ENCODE measurements around the gene NR1D2.

The NR1D2 gene

DNA sequence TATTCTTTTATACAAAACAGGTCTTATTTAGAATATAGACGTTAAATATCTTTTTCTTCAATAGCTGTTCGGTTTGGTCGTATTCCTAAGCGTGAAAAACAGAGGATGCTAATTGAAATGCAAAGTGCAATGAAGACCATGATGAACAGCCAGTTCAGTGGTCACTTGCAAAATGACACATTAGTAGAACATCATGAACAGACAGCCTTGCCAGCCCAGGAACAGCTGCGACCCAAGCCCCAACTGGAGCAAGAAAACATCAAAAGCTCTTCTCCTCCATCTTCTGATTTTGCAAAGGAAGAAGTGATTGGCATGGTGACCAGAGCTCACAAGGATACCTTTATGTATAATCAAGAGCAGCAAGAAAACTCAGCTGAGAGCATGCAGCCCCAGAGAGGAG lies 16.8 kb downstream of the NR1D2 start:
- in situ Hi-C loops (cut with MboI; ENCODE audit: low sequenced_read_pairs) = no loop called here

DNA sequence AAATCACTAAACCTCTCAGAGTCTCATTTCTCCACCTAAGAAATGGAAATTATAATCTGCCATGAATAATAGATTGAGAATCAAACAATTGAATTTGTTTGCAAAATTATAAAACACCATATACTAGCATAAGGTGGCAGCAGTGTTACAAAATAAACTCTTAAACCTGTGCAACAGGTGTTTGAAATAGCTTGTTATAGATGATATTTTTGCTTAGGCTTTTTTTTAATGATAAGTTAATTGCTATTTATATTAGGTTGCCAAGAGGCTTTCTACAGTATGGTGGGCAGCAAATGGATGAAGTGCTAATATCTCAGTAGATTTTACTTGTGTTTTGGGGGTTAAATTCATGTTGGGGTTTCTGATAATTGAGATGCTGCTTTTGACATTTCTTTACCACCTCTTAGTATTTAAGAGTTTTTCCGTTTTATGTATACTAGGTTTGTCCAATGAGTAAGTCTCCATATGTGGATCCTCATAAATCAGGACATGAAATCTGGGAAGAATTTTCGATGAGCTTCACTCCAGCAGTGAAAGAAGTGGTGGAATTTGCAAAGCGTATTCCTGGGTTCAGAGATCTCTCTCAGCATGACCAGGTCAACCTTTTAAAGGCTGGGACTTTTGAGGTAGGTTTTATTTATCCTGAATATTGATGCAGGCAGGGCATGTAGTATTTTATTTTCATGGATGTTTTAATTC lies 19.6 kb downstream of the NR1D2 start:
- in situ Hi-C loops (cut with MboI; ENCODE audit: low sequenced_read_pairs) = no loop called here

DNA sequence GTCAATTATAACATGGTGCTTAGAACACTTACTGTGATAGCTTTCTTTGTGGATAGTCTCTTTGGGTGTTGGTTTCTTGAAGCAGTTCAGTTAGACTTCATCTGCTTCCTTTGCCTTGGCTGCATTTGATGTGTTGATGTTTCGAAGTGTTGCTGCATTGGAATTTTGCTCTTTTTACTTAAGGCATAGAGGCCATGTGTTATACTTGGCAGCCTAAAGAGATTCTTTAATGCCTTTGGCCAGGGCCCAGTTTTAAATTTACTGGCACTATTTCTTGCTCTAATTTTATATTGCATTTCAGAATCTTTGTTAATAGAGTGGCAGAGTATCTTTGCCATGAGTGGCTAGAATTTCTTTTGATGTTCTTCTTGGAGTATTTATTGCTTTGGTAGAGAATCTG lies 21.2 kb downstream of the NR1D2 start:
- in situ Hi-C loops (cut with MboI; ENCODE audit: low sequenced_read_pairs) = no loop called here

DNA sequence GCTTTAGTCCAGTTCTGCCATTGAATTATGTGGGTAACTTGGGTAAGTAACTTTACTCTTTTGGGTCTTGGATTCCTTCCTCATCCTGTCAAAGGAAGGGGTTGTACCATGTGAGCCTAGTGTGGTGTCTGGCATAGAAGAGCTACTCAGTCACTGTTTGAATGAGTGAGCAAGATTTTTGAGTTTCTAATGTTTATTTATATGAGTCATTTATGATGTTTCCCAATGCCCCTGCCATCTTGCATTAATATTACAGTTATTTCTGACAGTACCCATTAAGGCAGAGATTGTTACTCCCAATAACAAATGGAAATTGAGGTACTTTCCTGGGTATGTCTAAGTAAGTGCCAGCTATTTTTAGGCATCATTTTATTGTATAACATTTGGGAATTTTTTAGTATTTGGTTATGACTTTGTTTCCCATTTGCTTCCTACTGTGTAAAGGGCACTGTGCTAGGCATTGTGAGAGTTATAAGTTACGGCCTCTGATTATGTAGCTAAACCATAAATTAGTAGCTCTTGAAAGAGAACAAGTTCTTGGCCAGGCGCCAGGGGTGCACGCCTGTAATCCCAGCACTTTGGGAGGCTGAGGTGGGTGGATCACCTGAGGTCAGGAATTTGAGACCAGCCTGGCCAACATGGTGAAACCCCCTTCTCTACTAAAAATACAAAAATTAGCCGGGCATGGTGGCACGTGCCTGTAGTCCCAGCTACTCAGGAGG lies 23.5 kb downstream of the NR1D2 start:
- in situ Hi-C loops (cut with MboI; ENCODE audit: low sequenced_read_pairs) = no loop called here

DNA sequence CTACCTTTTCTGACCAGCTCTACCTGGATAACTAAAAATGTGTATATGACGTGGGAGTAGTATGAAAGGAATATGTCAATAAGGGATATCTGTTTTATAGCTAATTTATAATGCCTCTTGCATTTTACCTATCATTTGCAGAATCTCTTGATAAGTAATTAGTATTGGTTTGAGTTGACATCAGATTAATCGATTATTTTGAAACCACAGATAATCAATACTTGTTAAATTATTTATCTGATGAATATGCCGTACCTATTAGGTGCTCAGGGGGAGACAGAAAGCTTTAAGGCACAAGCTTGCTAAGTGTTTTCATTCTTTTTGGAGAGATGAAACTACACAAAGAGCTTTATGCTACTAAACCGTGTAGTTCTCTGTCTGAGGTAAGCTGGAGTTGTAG lies 24.3 kb downstream of the NR1D2 start:
- in situ Hi-C loops (cut with MboI; ENCODE audit: low sequenced_read_pairs) = no loop called here

DNA sequence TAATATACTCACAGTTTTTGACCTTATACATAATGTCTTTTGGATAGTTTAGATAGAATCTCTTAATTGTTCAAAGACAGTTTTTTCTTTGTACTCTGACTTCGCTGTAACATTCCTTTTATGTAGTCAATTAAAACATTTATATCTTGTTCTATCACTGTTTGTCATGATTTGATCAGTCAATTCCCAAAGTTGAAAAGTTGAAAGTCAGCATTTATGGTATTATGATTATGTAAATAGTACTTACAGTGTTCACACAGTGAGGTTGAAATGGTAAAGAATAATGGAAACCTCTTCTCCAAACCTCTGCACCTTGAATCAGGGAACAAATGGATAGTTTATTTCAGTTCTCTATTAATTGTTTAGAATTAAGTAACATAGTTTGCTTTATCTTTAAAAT lies 26.6 kb downstream of the NR1D2 start:
- in situ Hi-C loops (cut with MboI; ENCODE audit: low sequenced_read_pairs) = no loop called here

DNA sequence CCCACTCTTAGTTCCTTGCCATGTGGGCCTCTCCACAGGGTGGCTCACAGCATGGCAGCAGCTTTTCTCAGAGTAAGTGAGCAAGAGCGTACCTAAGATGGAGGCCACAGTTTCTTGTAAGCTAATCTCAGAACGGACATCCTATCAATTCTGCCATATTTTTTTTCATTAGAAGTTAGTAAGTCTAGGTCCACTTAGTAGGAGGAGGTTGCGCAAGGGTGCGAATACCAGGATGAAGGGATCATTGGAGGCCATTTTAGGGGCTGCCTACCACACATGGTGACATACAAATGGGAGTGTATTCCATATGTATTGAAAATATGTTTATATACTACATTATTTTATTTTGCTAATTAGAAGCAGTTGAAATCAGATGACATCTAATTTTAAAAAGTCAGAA lies 31.5 kb downstream of the NR1D2 start:
- in situ Hi-C loops (cut with MboI; ENCODE audit: low sequenced_read_pairs) = no loop called here

DNA sequence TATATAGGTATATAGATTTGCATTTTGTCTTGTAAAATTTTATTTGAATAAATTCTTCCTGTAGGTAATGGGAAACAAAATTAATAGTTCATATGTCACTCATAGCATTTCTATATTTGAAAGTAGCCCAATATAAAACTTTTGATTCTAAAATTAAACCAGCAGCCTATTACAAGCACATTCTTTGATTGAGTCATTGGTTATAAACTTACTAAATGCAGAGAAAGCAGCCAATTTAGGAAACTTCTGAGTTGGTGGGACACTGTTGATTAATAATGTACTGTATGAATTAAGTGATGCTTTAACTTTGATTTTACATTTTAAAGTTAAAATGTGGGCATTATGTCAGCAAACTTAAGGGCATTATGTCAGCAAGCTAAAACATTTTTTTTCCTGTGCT lies 34.5 kb downstream of the NR1D2 start:
- in situ Hi-C loops (cut with MboI; ENCODE audit: low sequenced_read_pairs) = no loop called here

DNA sequence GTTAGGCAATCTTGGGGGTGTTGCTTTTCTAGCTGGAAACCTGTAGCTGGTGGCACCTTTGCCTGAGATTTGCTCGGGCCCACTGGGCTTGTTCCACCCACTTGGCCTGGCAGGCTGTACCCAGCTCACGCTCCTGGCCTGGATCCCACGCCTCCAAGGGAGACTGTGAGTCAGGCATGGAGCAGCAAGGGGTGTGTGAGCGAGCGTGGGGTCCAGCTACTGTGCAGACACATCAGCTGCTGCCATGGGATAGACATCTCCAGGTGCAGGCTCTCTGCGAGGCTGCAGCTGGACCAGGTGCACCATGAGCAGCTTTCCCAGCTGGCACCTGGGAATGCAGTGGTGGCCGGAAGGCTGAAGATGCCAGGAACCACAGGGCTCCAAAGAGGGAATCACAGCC lies 36.0 kb downstream of the NR1D2 start:
- in situ Hi-C loops (cut with MboI; ENCODE audit: low sequenced_read_pairs) = no loop called here

DNA sequence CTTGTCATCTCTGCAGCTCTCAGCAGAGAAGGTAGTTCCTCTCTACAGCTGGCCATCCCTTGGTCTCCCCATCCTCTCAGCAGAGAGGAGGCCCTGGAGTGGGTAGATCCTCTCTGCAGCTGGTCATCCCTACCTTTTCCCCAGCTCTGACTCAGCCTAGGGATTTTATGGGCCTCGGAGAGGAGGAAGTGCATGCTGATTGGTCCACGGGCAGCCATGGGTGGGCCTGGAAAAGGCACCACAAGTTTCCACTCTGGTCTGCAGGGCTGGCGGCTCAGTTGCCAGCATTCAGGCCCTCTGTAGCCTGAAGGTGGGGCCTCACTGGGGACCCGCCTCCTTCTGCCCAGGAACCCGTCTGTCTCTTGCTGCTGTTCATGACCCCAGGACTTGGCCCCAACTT lies 36.9 kb downstream of the NR1D2 start:
- in situ Hi-C loops (cut with MboI; ENCODE audit: low sequenced_read_pairs) = no loop called here

DNA sequence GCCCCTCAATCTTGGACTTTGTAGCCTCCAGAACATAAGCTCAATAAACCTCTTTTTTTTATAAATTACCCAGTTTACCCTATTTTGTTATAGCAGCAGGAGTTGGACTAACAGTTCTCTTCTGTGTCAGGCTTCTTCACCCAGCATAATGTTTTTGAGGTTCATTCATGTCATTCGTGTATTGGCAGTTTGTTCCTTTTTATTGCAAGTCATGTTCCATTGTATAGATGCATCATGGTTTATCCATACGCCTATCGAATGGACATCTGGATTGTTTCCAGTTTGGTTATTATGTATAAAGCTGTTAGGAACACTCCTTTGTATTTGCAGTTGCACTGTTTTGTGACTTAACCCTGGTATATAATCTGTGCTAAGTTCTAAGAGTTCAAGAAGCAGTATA lies 39.8 kb downstream of the NR1D2 start:
- in situ Hi-C loops (cut with MboI; ENCODE audit: low sequenced_read_pairs) = no loop called here

DNA sequence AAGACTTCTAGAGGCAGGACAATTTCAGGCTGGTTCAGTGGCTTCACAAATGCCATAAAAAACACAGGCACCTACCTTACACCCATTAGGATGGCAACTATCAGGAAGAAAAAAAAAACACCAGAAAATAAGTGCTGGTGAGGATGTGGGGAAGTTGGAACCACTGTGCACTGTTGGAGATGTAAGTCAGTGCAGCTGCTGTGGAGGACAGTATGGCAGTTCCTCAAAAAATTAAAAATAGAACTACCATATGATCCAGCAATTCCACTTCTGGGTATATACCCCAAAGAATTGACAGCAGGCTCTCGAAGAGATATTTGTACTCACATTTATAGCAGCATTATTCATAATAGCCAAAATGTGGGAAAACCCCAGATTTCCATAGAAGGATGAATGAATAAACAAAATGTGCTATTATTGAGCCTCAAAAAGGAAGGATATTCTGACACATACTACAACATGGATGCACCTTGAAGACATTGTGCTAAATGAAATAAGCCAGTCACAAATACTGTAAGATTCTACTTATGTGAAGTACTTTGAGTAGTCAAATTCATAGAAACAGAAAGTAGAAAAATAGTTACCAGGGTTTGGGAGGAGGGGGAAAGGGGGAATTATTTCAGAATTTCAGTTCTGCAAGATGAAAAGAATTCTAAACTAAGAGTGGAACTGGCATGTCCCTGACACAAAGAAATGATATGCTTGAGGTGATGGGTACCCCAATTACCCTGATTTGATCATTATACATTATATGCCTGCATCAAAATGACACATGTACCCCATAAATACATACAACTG lies 40.9 kb downstream of the NR1D2 start:
- in situ Hi-C loops (cut with MboI; ENCODE audit: low sequenced_read_pairs) = no loop called here

DNA sequence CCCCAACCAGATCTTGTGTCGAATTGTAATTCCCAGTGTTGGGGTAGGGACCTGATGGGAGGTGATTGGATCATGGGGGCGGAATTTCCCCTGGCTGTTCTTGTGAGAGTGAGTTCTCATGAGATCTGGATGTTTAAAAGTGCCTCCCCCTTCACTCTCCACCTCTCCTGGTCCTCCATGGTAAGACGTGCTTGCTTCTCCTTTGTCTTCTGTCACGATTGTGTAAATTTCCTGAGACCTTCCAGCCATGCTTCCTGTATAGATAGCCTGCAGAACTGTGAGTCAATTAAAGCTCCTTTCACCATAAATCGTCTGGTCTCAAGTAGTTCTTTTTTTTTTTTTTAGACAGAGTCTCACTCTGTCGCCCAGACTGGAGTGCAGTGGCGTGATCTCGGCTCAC lies 42.3 kb downstream of the NR1D2 start:
- in situ Hi-C loops (cut with MboI; ENCODE audit: low sequenced_read_pairs) = no loop called here

DNA sequence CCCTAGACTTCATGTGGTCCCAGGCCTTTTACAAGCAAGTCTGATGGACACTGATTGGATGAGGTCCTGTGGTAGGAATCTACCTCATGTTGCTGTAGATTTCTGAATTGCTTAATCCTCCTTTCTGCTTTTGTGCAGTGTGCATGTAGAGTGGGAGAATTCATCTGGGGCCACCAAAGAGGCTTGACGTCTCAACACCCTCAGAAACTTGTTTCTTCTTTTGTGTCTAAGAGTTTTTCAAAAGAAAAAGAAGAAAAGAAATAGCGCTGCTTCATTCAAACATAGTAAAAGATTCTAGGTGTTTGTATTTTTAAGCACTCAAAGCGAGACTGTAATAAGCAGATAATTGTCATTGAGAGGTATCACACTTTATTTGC lies 46.2 kb downstream of the NR1D2 start:
- in situ Hi-C loops (cut with MboI; ENCODE audit: low sequenced_read_pairs) = no loop called here

DNA sequence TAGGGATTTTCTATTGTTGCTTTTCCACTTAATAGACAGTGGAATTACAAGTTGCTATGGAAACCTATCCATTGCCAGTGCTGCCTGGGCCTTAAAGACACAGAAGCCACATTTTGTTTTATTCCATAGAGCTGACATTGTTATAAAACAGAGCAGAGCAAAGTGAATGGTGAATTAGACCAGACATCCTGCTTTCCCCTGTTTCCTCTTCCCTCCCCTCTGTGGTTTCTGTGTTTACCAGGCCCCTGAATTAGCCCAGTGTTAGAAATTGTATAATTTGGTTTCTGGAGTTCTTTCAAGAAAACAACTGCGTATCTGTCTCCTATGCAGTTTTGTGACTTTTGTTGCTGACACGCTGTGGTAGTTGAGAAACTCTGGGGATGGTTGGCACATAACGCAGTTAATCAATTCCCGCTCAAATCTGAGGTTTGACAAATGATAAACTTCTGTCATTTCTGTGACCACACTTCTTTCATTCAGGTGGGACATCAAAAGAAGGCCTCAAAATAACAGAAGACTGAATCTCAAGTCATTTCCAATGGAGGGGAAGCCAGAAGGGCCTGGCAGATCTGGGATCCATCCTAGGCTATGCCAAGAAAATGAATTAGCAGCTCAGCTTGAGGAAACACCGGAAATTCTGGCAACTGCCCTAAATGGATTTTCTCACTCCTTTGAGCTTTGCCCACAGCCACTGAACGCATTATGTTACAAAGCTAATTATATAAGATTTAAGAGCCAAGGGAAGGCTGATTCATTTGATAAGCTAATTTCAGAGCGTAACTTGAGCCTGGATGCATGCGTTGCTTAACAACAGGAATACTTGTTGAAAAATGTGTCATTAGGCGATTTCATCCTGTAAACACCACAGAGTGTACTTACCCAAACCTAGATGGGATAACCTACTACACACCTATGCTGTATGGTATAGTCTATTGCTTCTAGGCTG lies 46.9 kb downstream of the NR1D2 start:
- in situ Hi-C loops (cut with MboI; ENCODE audit: low sequenced_read_pairs) = no loop called here

DNA sequence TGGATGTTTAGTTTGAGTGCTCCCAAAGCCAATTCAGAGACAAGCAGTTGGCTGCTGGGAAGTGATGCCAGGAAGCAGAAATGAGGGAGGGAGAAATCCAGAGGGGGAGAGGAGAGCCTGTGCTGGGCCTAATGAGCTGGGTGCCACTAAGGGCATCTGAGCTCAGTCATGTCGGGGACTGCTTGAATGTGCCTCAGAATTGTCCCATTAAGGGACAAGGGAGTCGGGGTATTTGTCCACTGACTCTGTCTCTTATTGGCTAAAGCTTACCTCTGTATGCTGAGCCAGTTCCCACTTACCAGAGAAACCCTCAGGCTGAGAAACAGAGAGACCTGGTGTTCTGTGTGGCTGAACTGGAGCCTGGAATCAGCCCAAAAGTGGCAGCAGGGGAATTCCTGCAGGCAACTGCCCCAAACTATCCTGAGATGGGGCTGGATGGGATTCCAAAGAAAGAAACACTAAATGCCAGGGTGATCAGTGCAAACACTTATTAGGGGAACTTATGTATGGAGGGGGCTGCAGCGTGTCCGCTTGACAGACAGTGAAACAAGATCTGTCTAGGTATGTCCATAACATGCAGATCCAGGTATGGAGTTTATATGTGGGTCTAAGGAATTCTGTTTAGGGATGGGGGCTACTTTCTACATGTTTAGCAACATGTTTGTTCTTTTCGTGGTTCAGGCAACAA lies 48.6 kb downstream of the NR1D2 start:
- in situ Hi-C loops (cut with MboI; ENCODE audit: low sequenced_read_pairs) = no loop called here

DNA sequence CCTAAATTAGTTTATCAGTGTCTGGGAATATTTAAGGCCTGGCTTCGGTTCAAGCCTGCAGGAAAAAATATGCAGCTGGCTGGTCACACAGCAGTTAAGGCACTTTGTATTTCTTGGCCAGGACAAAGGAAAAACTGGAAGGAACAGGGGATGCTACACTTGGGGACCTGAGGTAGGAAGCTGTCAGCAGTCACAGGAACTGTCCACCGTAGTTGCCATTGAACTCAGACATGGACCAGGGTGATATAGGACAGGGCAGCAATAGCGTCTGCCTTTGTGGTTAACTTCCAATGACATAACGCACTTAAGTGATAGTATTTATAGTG lies 49.1 kb downstream of the NR1D2 start:
- in situ Hi-C loops (cut with MboI; ENCODE audit: low sequenced_read_pairs) = no loop called here

DNA sequence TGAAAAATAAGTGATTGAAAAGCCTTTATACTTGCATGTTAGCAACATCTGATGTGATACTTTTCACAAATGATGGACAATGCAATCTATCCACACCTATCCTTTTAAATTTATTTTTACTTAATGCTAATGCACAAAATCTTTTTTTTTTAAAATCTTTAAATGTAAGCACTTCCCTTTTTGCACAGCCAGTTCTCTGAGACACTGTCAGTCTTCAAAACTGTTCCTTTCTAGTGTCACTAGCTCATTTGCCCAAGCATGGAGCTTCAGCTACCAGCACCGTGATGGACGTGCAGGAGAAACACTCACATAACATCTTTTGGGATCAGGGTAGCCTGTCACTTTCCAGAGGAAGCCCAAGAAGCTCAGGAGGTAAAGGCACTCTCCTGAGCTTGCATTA lies 50.1 kb downstream of the NR1D2 start:
- in situ Hi-C loops (cut with MboI; ENCODE audit: low sequenced_read_pairs) = no loop called here

DNA sequence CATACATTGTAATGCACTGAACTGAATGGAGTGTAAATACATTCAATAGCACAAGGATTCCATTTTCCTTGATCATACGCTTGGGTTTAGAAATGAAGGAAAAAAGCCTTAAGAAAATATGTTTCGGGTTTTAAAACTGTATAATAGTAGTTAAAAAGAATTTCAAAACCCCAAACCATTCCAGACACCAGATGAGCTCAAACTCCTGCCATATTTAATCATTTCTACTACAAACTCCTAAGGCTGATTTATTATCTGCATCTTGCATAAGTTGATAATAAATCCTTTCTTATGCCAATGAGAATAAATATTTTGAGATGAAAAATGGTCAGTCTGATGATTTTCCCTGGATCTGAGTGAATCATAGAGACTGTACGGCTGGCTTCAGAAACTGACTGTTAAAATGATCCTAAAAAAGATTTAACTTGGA lies 51.0 kb downstream of the NR1D2 start:
- in situ Hi-C loops (cut with MboI; ENCODE audit: low sequenced_read_pairs) = no loop called here

DNA sequence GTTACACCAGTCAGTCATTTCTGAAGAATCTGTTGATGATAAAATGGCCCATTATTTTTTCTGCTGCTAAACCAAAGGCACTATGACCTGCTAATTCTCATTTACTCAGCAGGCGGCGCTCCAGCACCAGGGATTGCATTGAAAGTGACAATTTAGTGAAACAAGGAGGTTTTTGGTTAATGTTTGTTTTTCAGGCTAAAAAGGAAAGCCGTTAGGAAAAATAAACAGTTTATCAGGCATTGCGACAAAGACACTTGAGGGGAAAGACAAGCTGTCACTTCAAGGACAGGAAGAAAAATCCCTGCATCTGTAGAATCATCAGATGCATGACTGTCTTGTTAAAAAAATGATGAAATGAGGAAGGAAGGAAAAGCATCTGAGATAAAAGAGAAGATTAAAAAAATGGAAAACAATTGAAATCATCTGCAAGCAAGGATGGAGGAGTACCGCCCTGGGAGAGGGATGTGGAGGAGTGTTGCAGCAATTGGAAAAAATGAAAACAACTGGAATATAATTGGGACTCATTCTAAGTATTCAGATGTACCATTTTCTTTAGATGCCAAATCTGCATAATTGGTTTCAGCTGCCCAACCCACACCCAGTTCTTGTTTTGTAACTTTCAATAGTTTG lies 54.0 kb downstream of the NR1D2 start:
- in situ Hi-C loops (cut with MboI; ENCODE audit: low sequenced_read_pairs) = no loop called here
